CD4-positive, CD25-positive, alpha-beta regulatory T cell (primary cell): ENCODE measurements around the gene CCDC141. TPM values are rescaled to one million over a fixed set of nuclear protein-coding genes. Genes with fewer than 3 reads are reported as not detected.

ENCODE experiments used
- ATAC-seq, 2 donors: fragments of 150-1000 bp; cut with Tn5 transposase; one replicate each; pipeline ENCODE4 v1.10.0; 2021; ENCODE audit warnings: low read depth in 2 of 2, moderate number of reproducible peaks in 2 of 2, moderate library complexity in 1 of 2
- DNase-seq, 3 donors: peaks; one replicate each; pipeline versions ENCODE4 v3.0.0 to v3.0.0-alpha.2; 2012 to 2022; ENCODE audit warnings: mixed read lengths in 1 of 3
- H3K27ac ChIP-seq: one replicate; pipeline ENCODE4 v1.7.0; 2013; ENCODE audit warnings: mild to moderate bottlenecking, low read length; ENCODE audit not compliant: insufficient read depth, poor library complexity, severe bottlenecking
- H3K27me3 ChIP-seq: one replicate; pipeline ENCODE4 v1.7.0; 2013; ENCODE audit warnings: low read length; ENCODE audit not compliant: control insufficient read depth, insufficient read depth
- H3K36me3 ChIP-seq: one replicate; pipeline ENCODE4 v1.7.0; 2013; ENCODE audit warnings: mild to moderate bottlenecking, low read length, moderate library complexity; ENCODE audit not compliant: control insufficient read depth, insufficient read depth
- H3K4me1 ChIP-seq: 2 replicates; pipeline ENCODE4 v1.7.0; 2013; ENCODE audit warnings: mild to moderate bottlenecking, low read length; ENCODE audit not compliant: insufficient read depth, control insufficient read depth, poor library complexity, severe bottlenecking
- H3K4me3 ChIP-seq: one replicate; pipeline ENCODE4 v1.7.0; 2013; ENCODE audit warnings: low read depth, mild to moderate bottlenecking, low read length, moderate library complexity
- H3K9me3 ChIP-seq, 2 experiments: 1 replicate in 1 of 2; 2 replicates in 1 of 2; pipeline ENCODE4 v1.7.0; 2013; ENCODE audit warnings: low read length in 2 of 2, mild to moderate bottlenecking in 1 of 2, moderate library complexity in 1 of 2; ENCODE audit not compliant: control insufficient read depth in 2 of 2
- H3K27ac Mint-ChIP-seq, 3 donors: one replicate each; pipeline ENCODE4 v1.8.0; 2020 to 2022; ENCODE audit warnings: mild to moderate bottlenecking in 3 of 3, mixed read lengths in 3 of 3, moderate library complexity in 2 of 3
- H3K27me3 Mint-ChIP-seq: one replicate; pipeline ENCODE4 v1.8.0; 2022; ENCODE audit warnings: mild to moderate bottlenecking, mixed read lengths
- H3K36me3 Mint-ChIP-seq: one replicate; pipeline ENCODE4 v1.8.0; 2020; ENCODE audit warnings: mixed read lengths
- H3K4me1 Mint-ChIP-seq, 4 donors: one replicate each; pipeline ENCODE4 v1.8.0; 2020 to 2022; ENCODE audit warnings: mixed read lengths in 4 of 4, mild to moderate bottlenecking in 1 of 4
- H3K4me3 Mint-ChIP-seq, 4 donors: one replicate each; pipeline ENCODE4 v1.8.0; 2020 to 2022; ENCODE audit warnings: mild to moderate bottlenecking in 4 of 4, mixed read lengths in 4 of 4, moderate library complexity in 3 of 4
- H3K9me3 Mint-ChIP-seq, 7 donors: one replicate each; pipeline ENCODE4 v1.8.0; 2020 to 2022; ENCODE audit warnings: mixed read lengths in 7 of 7, mild to moderate bottlenecking in 3 of 7, moderate library complexity in 2 of 7
- polyA plus RNA-seq, 4 donors: library from polyadenylated mRNA; unstranded; fragments of 300-500 nt; fragmentation: Illumina TruSeq; gene quantifications; one replicate each; pipeline ENCODE4 v1.2.3, GENCODE V29; 2021
- total RNA-seq: library from RNA; stranded (reverse); gene quantifications from one replicate; pipeline ENCODE4 v1.2.3, GENCODE V29; 2022

Gene CCDC141
- total and polyA plus RNA-seq, 5 donors from 2014 or later = 8.3 to 153 (median 15.0) TPM

DNA sequence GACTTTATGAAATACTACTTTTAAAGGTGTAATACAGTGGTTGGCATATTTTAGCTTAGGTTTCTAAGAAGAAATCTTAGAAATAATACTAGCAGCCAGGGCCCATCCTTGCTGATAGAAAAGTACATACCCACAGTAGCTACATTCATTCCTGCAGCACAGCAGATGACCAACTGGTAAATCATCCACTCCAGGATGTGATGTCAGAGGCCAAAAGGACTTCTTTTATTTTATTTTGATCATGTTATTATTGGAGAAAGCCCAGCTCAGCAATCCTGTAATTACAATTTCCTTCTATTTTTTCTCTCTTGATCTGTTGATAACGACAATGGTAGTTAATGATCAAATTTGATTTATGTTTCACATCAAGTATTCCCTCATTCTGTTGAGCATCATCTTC lies 224.8 kb downstream of the CCDC141 start:
- peaks cover 0 to 4% (median 0%) of the 10 kb centered on the region in 7 donors for H3K9me3 Mint-ChIP-seq
- no peaks in the 10 kb centered on the region for H3K27me3 Mint-ChIP-seq
- H3K4me1 Mint-ChIP-seq = peaks cover 1 to 23% (median 19%) of the 10 kb centered on the region in 4 donors
- ATAC-seq (no peak), DNase-seq (no peak)
- H3K27ac Mint-ChIP-seq = no peak overlapping the region
- Histone ChIP-seq H3K4me1 (peaks cover 6% of the 10 kb centered on the region), H3K36me3 (peaks cover 12% of the 10 kb centered on the region), H3K27me3 (no peaks in the 10 kb centered on the region), H3K9me3 (no peaks in the 10 kb centered on the region), H3K4me3 (no peak overlapping the region), H3K27ac (no peak overlapping the region)
- peaks cover 44% of the 10 kb centered on the region for H3K36me3 Mint-ChIP-seq
- H3K4me3 Mint-ChIP-seq = no peak overlapping the region

DNA sequence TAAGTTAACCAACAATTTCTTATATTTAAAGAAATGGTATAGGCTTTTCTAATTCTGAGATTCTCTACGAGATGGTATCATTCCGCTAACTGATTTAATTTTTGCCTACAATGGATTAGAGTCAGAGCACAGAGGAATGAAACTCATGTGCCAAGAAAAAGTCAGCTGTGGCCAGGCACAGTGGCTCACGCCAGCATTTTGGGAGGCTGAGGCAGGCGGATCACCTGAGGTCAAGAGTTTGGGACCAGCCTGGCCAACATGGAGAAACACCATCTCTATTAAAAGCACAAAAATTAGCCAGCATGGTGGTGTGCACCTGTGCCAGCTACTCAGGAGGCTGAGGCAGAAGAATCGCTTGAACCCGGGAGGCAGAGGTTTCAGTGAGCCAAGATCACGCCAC lies 225.8 kb downstream of the CCDC141 start:
- Histone ChIP-seq H3K27ac (no peak overlapping the region), H3K4me1 (peaks cover 12% of the 10 kb centered on the region), H3K4me3 (no peak overlapping the region), H3K36me3 (peaks cover 12% of the 10 kb centered on the region), H3K27me3 (no peaks in the 10 kb centered on the region), H3K9me3 (no peaks in the 10 kb centered on the region)
- Mint-ChIP-seq H3K36me3 (peaks cover 35% of the 10 kb centered on the region), H3K4me1 (peaks cover 10 to 21% (median 16%) of the 10 kb centered on the region in 4 donors), H3K9me3 (peaks cover 0 to 4% (median 0%) of the 10 kb centered on the region in 7 donors), H3K4me3 (no peak overlapping the region), H3K27me3 (no peaks in the 10 kb centered on the region), H3K27ac (no peak overlapping the region)
- ATAC-seq = no peak
- no peak for DNase-seq

- Mint-ChIP-seq H3K4me1 (peaks cover 14 to 29% (median 26%) of the 10 kb centered on the region in 4 donors), H3K27me3 (no peaks in the 10 kb centered on the region), H3K4me3 (peak overlapping the region; percentile 19 to 81 (median 62)), H3K27ac (peak overlapping the region; percentile 79 to 96 (median 85)), H3K36me3 (peaks cover 20% of the 10 kb centered on the region), H3K9me3 (peaks cover 0 to 7% (median 0%) of the 10 kb centered on the region in 7 donors)
- DNase-seq (peak in 2 of 3 donors; percentile 28 to 34), ATAC-seq (peak; percentile 31 to 56)
- H3K27me3 ChIP-seq = no peaks in the 10 kb centered on the region
- peaks cover 3% of the 10 kb centered on the region for H3K36me3 ChIP-seq
- peak overlapping the region; percentile 39 for H3K27ac ChIP-seq
- H3K4me1 ChIP-seq = peaks cover 12% of the 10 kb centered on the region
- H3K9me3 ChIP-seq = no peaks in the 10 kb centered on the region
- peak overlapping the region; percentile 45 for H3K4me3 ChIP-seq
Measured at GRCh38 chr2:178819992-178820391, 229.9 kb downstream of the CCDC141 start.

GRCh38 chr2:178819147-178819875 lies 230.6 kb downstream of the CCDC141 start:
- peak in 1 of 3 donors; percentile 4 for DNase-seq
- H3K36me3 ChIP-seq = peaks cover 3% of the 10 kb centered on the region
- Mint-ChIP-seq H3K27me3 (no peaks in the 10 kb centered on the region), H3K4me1 (peaks cover 14 to 29% (median 26%) of the 10 kb centered on the region in 4 donors), H3K27ac (peak overlapping the region in 1 of 3 donors; percentile 79), H3K36me3 (peaks cover 25% of the 10 kb centered on the region), H3K9me3 (peaks cover 0 to 7% (median 0%) of the 10 kb centered on the region in 7 donors), H3K4me3 (no peak overlapping the region)
- no peaks in the 10 kb centered on the region for H3K27me3 ChIP-seq
- H3K27ac ChIP-seq = peak overlapping the region; percentile 39
- ATAC-seq = peak; percentile 44 to 50
- peak overlapping the region; percentile 45 for H3K4me3 ChIP-seq
- no peaks in the 10 kb centered on the region for H3K9me3 ChIP-seq
- peaks cover 12% of the 10 kb centered on the region for H3K4me1 ChIP-seq

DNA sequence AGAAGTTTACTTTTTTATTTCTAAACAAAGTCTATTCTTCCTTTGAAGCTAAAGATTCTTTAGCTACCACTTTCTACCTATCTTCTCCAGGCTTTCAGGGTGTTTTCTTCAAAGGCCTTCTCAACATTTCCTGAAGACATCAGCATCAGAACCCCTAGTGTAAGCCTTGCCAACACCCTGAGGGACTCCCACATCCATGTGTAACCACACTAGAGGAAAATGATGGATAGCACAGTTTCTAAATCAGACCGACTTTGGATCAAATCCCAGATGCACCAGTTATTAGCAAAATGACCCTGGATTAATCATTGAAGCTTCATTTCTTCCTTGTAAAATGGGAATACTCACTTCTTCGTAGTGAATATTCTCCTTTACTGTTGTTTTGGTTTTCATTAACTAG lies 238.0 kb downstream of the CCDC141 start:
- Mint-ChIP-seq H3K36me3 (peaks cover 31% of the 10 kb centered on the region), H3K4me1 (no peaks in the 10 kb centered on the region), H3K27me3 (no peaks in the 10 kb centered on the region), H3K4me3 (no peak overlapping the region), H3K9me3 (no peaks in the 10 kb centered on the region), H3K27ac (peak overlapping the region in 1 of 3 donors; percentile 16)
- Histone ChIP-seq H3K9me3 (no peaks in the 10 kb centered on the region), H3K4me1 (no peaks in the 10 kb centered on the region), H3K4me3 (no peak overlapping the region), H3K27me3 (no peaks in the 10 kb centered on the region), H3K27ac (no peak overlapping the region), H3K36me3 (peaks cover 9% of the 10 kb centered on the region)
- no peak for ATAC-seq
- DNase-seq = no peak

- H3K9me3 Mint-ChIP-seq = no peaks in the 10 kb centered on the region
- no peaks in the 10 kb centered on the region for H3K4me1 Mint-ChIP-seq
- H3K27me3 Mint-ChIP-seq = no peaks in the 10 kb centered on the region
- no peaks in the 10 kb centered on the region for H3K4me1 ChIP-seq
- H3K4me3 Mint-ChIP-seq = no peak overlapping the region
- no peak overlapping the region for H3K27ac ChIP-seq
- peaks cover 8% of the 10 kb centered on the region for H3K36me3 ChIP-seq
- no peaks in the 10 kb centered on the region for H3K9me3 ChIP-seq
- no peak overlapping the region for H3K27ac Mint-ChIP-seq
- H3K27me3 ChIP-seq = no peaks in the 10 kb centered on the region
- H3K36me3 Mint-ChIP-seq = peaks cover 25% of the 10 kb centered on the region
- H3K4me3 ChIP-seq = no peak overlapping the region
- ATAC-seq (no peak), DNase-seq (no peak)
Measured at GRCh38 chr2:178811045-178811444, 238.9 kb downstream of the CCDC141 start.

DNA sequence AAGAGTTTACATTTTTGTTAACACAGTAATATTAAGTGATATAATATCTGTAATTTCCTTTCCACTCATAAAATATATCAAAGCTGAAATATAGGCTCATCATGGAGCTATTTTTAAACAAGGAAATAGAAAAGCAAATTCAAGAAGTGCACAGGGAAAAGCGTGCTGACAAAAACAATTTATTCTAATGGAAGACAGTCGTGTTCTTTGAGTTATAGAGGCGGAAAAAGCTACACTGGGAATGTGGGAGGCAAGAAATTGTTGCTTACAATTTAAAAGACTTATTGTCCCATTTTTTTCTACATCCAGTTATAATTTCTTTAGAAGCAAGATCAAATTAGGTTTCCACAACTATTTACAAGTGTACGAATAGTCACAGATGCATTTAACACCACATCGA lies 239.5 kb downstream of the CCDC141 start:
- Mint-ChIP-seq H3K4me1 (no peaks in the 10 kb centered on the region), H3K27me3 (no peaks in the 10 kb centered on the region), H3K27ac (peak overlapping the region in 1 of 3 donors; percentile 70), H3K36me3 (peaks cover 23% of the 10 kb centered on the region), H3K4me3 (no peak overlapping the region), H3K9me3 (no peaks in the 10 kb centered on the region)
- Histone ChIP-seq H3K9me3 (no peaks in the 10 kb centered on the region), H3K4me3 (no peak overlapping the region), H3K4me1 (no peaks in the 10 kb centered on the region), H3K36me3 (peaks cover 6% of the 10 kb centered on the region), H3K27me3 (no peaks in the 10 kb centered on the region), H3K27ac (no peak overlapping the region)
- ATAC-seq (no peak), DNase-seq (no peak)
